ENCODE results near the gene RASGEF1C. TPM values are rescaled to one million over a fixed set of nuclear protein-coding genes. Genes with fewer than 3 reads are reported as not detected.

RASGEF1C gene
- total and polyA plus RNA-seq, 2 of the 13 experiments (the other 11 are each of a cell fraction or from before 2014, with no cell fraction given): not detected

DNA sequence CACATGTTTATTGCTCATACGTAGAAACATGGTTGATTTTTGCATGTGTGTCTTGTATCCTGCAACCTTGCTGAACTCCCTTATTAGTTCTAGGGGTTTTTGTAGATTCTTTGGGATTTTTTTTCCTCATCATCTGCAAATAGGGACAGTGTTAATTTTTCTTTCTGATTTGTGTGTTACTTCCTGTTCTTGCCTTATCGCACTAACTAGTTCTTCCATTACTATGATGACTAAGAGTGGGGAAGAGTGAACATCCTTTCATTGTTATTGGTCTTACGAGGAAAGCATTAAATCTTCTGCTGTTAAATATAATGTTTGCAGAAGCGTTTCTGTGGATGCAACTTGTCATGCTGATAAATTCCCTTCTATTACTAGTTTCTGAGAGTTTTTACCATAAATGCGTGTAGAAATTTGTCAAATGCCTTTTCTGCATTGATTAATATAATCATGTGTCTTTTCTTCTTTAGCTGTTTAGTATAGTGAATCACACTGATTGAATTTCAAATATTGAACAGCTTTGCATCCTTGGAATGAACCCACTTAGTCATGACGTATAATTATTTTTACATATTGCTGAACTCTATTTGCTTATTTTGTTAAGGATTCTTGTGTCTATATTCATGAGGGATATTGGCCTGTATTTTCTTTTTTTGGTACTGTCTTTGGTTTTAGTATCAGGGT lies 105.4 kb downstream of the RASGEF1C start (continued):
- TF ChIP-seq HNF4G (IDR thresholded peaks at IDR 0.05; ENCODE audit: borderline replicate concordance, low read depth, low read length) (no peak), HNF4G (CRISPR knock-in tag; IDR thresholded peaks at IDR 0.05; ENCODE audit: borderline replicate concordance, low read depth) (no peak), ZNF451 (CRISPR knock-in tag; IDR thresholded peaks at IDR 0.05) (no peak)
- TF ChIP-seq, protein P1, sequence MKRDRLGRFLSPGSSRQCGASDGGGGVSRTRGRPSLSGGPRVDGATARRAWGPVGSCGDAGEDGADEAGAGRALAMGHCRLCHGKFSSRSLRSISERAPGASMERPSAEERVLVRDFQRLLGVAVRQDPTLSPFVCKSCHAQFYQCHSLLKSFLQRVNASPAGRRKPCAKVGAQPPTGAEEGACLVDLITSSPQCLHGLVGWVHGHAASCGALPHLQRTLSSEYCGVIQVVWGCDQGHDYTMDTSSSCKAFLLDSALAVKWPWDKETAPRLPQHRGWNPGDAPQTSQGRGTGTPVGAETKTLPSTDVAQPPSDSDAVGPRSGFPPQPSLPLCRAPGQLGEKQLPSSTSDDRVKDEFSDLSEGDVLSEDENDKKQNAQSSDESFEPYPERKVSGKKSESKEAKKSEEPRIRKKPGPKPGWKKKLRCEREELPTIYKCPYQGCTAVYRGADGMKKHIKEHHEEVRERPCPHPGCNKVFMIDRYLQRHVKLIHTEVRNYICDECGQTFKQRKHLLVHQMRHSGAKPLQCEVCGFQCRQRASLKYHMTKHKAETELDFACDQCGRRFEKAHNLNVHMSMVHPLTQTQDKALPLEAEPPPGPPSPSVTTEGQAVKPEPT (CRISPR knock-in tag; IDR thresholded peaks at IDR 0.05; ENCODE audit: low read depth): no peak
- TF ChIP-seq, protein P2, sequence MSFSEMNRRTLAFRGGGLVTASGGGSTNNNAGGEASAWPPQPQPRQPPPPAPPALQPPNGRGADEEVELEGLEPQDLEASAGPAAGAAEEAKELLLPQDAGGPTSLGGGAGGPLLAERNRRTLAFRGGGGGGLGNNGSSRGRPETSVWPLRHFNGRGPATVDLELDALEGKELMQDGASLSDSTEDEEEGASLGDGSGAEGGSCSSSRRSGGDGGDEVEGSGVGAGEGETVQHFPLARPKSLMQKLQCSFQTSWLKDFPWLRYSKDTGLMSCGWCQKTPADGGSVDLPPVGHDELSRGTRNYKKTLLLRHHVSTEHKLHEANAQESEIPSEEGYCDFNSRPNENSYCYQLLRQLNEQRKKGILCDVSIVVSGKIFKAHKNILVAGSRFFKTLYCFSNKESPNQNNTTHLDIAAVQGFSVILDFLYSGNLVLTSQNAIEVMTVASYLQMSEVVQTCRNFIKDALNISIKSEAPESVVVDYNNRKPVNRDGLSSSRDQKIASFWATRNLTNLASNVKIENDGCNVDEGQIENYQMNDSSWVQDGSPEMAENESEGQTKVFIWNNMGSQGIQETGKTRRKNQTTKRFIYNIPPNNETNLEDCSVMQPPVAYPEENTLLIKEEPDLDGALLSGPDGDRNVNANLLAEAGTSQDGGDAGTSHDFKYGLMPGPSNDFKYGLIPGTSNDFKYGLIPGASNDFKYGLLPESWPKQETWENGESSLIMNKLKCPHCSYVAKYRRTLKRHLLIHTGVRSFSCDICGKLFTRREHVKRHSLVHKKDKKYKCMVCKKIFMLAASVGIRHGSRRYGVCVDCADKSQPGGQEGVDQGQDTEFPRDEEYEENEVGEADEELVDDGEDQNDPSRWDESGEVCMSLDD (CRISPR knock-in tag; IDR thresholded peaks at IDR 0.05; ENCODE audit: borderline replicate concordance): no peak

DNA sequence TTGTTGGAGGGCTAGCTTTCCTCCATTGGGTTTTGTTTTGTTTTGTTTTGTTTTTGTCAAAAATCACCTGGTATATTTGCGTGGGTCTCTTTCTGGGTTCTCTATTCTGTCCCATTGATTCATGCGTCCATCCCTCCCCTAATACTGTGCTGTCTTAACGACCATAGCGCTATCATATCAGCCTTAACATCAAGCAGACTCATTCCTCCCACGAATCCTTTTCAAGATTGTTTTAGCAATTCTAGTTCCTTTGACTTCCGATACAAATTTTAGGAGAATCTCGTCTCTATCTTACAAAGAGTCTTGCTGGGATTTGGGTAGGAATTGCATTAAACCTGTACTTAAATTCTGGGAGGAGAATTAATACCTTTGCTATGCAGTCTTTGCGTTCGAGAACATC lies 106.4 kb downstream of the RASGEF1C start:
- in situ Hi-C loops (cut with HindIII; ENCODE audit: extremely low pct_ligation_motif_present, low pct_unique_long_range_greater_than_20kb) (no loop called here), intact Hi-C loops (cut with micrococcal nuclease; ENCODE audit: unreplicated experiment) (no loop called here)
- Histone ChIP-seq H4K20me1 (ENCODE audit: insufficient read depth, low read length) (no peaks in the 10 kb centered on the region), H3K4me2 (ENCODE audit: low read depth, low read length) (no peak overlapping the region), H3K27me3 (ENCODE audit: control insufficient read depth in 1 of 2, insufficient read depth in 2 of 2, low read length in 2 of 2) (peaks cover 3 to 38% of the 10 kb centered on the region in 2 experiments; a peak in 3 of 5 replicates), H3K4me3 (replicated peaks in 1 of 3; ENCODE audit: insufficient read depth in 1 of 3, low read depth in 2 of 3, low read length in 3 of 3) (no peak overlapping the region), H3K36me3 (replicated peaks in 1 of 2; ENCODE audit: control insufficient read depth in 1 of 2, insufficient read depth in 2 of 2, low read length in 2 of 2) (no peaks in the 10 kb centered on the region), H3K27ac (ENCODE audit: extremely low read length, insufficient read depth, low read length) (no peak overlapping the region), H3K9me3 (ENCODE audit: low read length) (peaks cover 8% of the 10 kb centered on the region), H3K9ac (ENCODE audit: insufficient read depth, low read depth, low read length) (no peak overlapping the region), H2AFZ (ENCODE audit: low read length) (no peak overlapping the region), H3K4me1 (ENCODE audit: insufficient read depth, low read length) (no peaks in the 10 kb centered on the region), H3K79me2 (ENCODE audit: insufficient read depth, low read length) (no peaks in the 10 kb centered on the region)
- ATAC-seq (no peak), DNase-seq (ENCODE audit: low spot score) (no peak), FAIRE-seq (no peak)
- no TSS peak for BruUV-seq (replicated peaks)
- 20% methylated on average over 9 of the region's 9 CpGs for WGBS (ENCODE audit: low lambda C conversion rate)
- CTCF ChIA-PET (ENCODE audit: low intra/inter-chr PET ratio, low total read pairs): no interaction called here
- POLR2A ChIA-PET: no interaction called here
- TF ChIP-seq ETV5 (CRISPR knock-in tag; IDR thresholded peaks at IDR 0.05; ENCODE audit: borderline replicate concordance) (no peak), ZNF672 (CRISPR knock-in tag; IDR thresholded peaks at IDR 0.05) (no peak), ZNF143 (CRISPR knock-in tag; IDR thresholded peaks at IDR 0.05) (no peak), ZMYM4 (CRISPR knock-in tag; IDR thresholded peaks at IDR 0.05) (no peak), MIER3 (CRISPR knock-in tag; IDR thresholded peaks at IDR 0.05; ENCODE audit: borderline replicate concordance) (no peak), ZNF367 (CRISPR knock-in tag; IDR thresholded peaks at IDR 0.05; ENCODE audit: borderline replicate concordance) (no peak), ZMYM3 (CRISPR knock-in tag; IDR thresholded peaks at IDR 0.05) (no peak), RBFOX2 (IDR thresholded peaks at IDR 0.05; ENCODE audit: low read depth, low read length) (no peak)
- TF ChIP-seq, protein P3, sequence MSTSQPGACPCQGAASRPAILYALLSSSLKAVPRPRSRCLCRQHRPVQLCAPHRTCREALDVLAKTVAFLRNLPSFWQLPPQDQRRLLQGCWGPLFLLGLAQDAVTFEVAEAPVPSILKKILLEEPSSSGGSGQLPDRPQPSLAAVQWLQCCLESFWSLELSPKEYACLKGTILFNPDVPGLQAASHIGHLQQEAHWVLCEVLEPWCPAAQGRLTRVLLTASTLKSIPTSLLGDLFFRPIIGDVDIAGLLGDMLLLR (CRISPR knock-in tag; IDR thresholded peaks at IDR 0.05): no peak
- TF ChIP-seq, protein P4, sequence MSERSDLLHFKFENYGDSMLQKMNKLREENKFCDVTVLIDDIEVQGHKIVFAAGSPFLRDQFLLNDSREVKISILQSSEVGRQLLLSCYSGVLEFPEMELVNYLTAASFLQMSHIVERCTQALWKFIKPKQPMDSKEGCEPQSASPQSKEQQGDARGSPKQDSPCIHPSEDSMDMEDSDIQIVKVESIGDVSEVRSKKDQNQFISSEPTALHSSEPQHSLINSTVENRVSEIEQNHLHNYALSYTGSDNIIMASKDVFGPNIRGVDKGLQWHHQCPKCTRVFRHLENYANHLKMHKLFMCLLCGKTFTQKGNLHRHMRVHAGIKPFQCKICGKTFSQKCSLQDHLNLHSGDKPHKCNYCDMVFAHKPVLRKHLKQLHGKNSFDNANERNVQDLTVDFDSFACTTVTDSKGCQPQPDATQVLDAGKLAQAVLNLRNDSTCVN (CRISPR knock-in tag; IDR thresholded peaks at IDR 0.05; ENCODE audit: borderline replicate concordance): no peak
- TF ChIP-seq, protein P5, sequence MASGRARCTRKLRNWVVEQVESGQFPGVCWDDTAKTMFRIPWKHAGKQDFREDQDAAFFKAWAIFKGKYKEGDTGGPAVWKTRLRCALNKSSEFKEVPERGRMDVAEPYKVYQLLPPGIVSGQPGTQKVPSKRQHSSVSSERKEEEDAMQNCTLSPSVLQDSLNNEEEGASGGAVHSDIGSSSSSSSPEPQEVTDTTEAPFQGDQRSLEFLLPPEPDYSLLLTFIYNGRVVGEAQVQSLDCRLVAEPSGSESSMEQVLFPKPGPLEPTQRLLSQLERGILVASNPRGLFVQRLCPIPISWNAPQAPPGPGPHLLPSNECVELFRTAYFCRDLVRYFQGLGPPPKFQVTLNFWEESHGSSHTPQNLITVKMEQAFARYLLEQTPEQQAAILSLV (CRISPR knock-in tag; IDR thresholded peaks at IDR 0.05; ENCODE audit: borderline replicate concordance): no peak
